ENCODE results near the gene KIAA1671. TPM values are rescaled to one million over a fixed set of nuclear protein-coding genes. Genes with fewer than 3 reads are reported as not detected.

The KIAA1671 gene
- total and polyA plus RNA-seq, 2 of the 13 experiments (the other 11 are each of a cell fraction or from before 2014, with no cell fraction given), result 13.5 to 13.6 TPM

DNA sequence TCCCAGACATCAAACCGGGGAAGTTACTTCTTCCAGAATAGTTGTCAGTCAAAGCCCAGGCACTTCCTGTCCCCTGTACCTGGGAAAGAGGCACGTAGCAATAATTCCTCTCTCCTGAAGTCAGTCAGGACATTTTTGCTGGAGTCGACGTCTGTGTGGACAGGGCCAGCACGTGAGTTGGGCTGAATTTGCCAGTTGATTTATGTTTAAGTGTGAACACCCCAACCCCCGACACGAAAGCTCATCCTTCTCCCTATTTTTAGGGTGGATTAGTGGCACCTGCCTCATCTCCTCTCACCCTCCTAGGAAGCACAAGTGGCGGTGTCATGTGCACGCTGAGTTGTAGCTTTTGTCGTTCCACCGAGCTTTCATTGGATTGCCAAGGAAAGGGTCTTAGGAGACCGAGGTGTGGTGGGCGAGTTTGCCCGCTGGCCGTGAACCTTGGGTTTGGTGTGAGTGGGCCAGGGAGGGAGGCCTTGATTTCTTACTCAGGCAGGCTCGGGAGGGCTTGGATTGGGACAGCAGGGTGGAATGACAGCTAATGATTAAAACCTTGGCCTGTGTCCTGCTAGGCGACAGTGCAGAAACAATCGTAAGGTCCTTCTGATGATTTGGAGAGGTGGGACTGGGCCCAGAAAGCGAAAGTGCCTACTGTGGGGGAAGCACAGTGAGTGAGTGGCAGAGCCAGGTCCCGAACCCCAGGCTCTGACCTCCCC, 160.2 kb downstream of the KIAA1671 start (continued):
- TF ChIP-seq, protein P1, sequence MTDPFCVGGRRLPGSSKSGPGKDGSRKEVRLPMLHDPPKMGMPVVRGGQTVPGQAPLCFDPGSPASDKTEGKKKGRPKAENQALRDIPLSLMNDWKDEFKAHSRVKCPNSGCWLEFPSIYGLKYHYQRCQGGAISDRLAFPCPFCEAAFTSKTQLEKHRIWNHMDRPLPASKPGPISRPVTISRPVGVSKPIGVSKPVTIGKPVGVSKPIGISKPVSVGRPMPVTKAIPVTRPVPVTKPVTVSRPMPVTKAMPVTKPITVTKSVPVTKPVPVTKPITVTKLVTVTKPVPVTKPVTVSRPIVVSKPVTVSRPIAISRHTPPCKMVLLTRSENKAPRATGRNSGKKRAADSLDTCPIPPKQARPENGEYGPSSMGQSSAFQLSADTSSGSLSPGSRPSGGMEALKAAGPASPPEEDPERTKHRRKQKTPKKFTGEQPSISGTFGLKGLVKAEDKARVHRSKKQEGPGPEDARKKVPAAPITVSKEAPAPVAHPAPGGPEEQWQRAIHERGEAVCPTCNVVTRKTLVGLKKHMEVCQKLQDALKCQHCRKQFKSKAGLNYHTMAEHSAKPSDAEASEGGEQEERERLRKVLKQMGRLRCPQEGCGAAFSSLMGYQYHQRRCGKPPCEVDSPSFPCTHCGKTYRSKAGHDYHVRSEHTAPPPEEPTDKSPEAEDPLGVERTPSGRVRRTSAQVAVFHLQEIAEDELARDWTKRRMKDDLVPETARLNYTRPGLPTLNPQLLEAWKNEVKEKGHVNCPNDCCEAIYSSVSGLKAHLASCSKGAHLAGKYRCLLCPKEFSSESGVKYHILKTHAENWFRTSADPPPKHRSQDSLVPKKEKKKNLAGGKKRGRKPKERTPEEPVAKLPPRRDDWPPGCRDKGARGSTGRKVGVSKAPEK (CRISPR knock-in tag; IDR thresholded peaks at IDR 0.05; ENCODE audit: borderline replicate concordance), result no peak
- TF ChIP-seq ZBTB7B (CRISPR knock-in tag; IDR thresholded peaks at IDR 0.05) (peak; percentile 23; the same call in 1 of the 2 replicates), ZNF510 (CRISPR knock-in tag; IDR thresholded peaks at IDR 0.05; ENCODE audit: low read depth) (no peak), ZFP36L2 (CRISPR knock-in tag; IDR thresholded peaks at IDR 0.05) (no peak), MEIS1 (CRISPR knock-in tag; IDR thresholded peaks at IDR 0.05; ENCODE audit: borderline replicate concordance) (no peak), SOX13 (IDR thresholded peaks at IDR 0.05) (no peak), SOX13 (CRISPR knock-in tag; conservative IDR thresholded peaks at IDR 0.05 in 1 of 2, IDR thresholded peaks at IDR 0.05 in 1 of 2) (no peak), ATM (IDR thresholded peaks at IDR 0.05; ENCODE audit: borderline replicate concordance) (no peak), CEBPB (IDR thresholded peaks at IDR 0.05; ENCODE audit: borderline replicate concordance, low read depth, low read length) (no peak), ZNF614 (CRISPR knock-in tag; IDR thresholded peaks at IDR 0.05; ENCODE audit: borderline replicate concordance) (no peak), ZNF883 (CRISPR knock-in tag; IDR thresholded peaks at IDR 0.05; ENCODE audit: not compliant biosample characterization) (no peak), SAP130 (CRISPR knock-in tag; IDR thresholded peaks at IDR 0.05; ENCODE audit: low read depth) (peak; percentile 65; the same call in 1 of the 2 replicates), NFYC (CRISPR knock-in tag; IDR thresholded peaks at IDR 0.05) (no peak), TCF7 (IDR thresholded peaks at IDR 0.05; ENCODE audit: low read depth) (0 out of 2 replicates have a peak, but pooled peaks have one; percentile 0), ZFY (CRISPR knock-in tag; IDR thresholded peaks at IDR 0.05) (0 out of 2 replicates have a peak, but pooled peaks have one; percentile 9), KAT2B (IDR thresholded peaks at IDR 0.05; ENCODE audit: borderline replicate concordance, low read depth, low read length) (no peak), EEA1 (CRISPR knock-in tag; IDR thresholded peaks at IDR 0.05; ENCODE audit: borderline replicate concordance) (no peak)
- TF ChIP-seq, protein P2, sequence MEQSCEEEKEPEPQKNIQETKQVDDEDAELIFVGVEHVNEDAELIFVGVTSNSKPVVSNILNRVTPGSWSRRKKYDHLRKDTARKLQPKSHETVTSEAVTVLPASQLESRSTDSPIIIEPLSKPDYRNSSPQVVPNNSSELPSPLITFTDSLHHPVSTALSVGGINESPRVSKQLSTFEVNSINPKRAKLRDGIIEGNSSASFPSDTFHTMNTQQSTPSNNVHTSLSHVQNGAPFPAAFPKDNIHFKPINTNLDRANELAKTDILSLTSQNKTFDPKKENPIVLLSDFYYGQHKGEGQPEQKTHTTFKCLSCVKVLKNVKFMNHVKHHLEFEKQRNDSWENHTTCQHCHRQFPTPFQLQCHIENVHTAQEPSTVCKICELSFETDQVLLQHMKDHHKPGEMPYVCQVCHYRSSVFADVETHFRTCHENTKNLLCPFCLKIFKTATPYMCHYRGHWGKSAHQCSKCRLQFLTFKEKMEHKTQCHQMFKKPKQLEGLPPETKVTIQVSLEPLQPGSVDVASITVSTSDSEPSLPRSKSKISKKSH (CRISPR knock-in tag; IDR thresholded peaks at IDR 0.05; ENCODE audit: borderline replicate concordance), result no peak
- TF ChIP-seq, protein P3, sequence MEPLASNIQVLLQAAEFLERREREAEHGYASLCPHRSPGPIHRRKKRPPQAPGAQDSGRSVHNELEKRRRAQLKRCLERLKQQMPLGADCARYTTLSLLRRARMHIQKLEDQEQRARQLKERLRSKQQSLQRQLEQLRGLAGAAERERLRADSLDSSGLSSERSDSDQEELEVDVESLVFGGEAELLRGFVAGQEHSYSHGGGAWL (CRISPR knock-in tag; IDR thresholded peaks at IDR 0.05), result no peak
- TF ChIP-seq, protein P4, sequence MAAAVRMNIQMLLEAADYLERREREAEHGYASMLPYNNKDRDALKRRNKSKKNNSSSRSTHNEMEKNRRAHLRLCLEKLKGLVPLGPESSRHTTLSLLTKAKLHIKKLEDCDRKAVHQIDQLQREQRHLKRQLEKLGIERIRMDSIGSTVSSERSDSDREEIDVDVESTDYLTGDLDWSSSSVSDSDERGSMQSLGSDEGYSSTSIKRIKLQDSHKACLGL (CRISPR knock-in tag; IDR thresholded peaks at IDR 0.05), result no peak
- TF ChIP-seq, protein P5, sequence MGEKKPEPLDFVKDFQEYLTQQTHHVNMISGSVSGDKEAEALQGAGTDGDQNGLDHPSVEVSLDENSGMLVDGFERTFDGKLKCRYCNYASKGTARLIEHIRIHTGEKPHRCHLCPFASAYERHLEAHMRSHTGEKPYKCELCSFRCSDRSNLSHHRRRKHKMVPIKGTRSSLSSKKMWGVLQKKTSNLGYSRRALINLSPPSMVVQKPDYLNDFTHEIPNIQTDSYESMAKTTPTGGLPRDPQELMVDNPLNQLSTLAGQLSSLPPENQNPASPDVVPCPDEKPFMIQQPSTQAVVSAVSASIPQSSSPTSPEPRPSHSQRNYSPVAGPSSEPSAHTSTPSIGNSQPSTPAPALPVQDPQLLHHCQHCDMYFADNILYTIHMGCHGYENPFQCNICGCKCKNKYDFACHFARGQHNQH (CRISPR knock-in tag; IDR thresholded peaks at IDR 0.05), result no peak
- TF ChIP-seq, protein P6, sequence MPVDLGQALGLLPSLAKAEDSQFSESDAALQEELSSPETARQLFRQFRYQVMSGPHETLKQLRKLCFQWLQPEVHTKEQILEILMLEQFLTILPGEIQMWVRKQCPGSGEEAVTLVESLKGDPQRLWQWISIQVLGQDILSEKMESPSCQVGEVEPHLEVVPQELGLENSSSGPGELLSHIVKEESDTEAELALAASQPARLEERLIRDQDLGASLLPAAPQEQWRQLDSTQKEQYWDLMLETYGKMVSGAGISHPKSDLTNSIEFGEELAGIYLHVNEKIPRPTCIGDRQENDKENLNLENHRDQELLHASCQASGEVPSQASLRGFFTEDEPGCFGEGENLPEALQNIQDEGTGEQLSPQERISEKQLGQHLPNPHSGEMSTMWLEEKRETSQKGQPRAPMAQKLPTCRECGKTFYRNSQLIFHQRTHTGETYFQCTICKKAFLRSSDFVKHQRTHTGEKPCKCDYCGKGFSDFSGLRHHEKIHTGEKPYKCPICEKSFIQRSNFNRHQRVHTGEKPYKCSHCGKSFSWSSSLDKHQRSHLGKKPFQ (CRISPR knock-in tag; IDR thresholded peaks at IDR 0.05; ENCODE audit: insufficient replicate concordance), result no peak
